Stimulated activated CD4-positive, alpha-beta T cell treated with anti-CD3 and anti-CD28 coated beads, TNF-alpha, amount 100 ng/mL, for 1 hour (primary cell): ENCODE results near the gene ANAPC13.
A peak's percentile ranks its signal among the peaks of the same experiment; 100 is the strongest.

ENCODE experiments used
- DNase-seq, 3 donors: peaks; one replicate each; pipeline ENCODE4 v3.0.0-alpha.2; 2020; ENCODE audit warnings: low read depth in 3 of 3, low spot score in 1 of 3

Gene ANAPC13

GRCh38 chr3:134485718-134486576 lies at the start of gene ANAPC13, which contains the start of gene CEP63:
TSS of gene ANAPC13 (minus strand) at chr3:134485985. CDS start at chr3:134482904, 3,081 bp downstream.
TSS of gene CEP63 (plus strand) at chr3:134486057. CDS start at chr3:134495321, 9,264 bp downstream.
- peak; percentile 80 to 83 (median 82) for DNase-seq

- DNase-seq, result no peak
Measured at GRCh38 chr3:134535186-134535970, 49.6 kb upstream of the ANAPC13 start.

- DNase-seq, result no peak
Measured at GRCh38 chr3:134533493-134533892, 47.7 kb upstream of the ANAPC13 start.

- no peak for DNase-seq
Measured at GRCh38 chr3:134527538-134528186, 41.9 kb upstream of the ANAPC13 start.

GRCh38 chr3:134527037-134527436 lies 41.3 kb upstream of the ANAPC13 start:
- DNase-seq, result no peak

- no peak for DNase-seq
Measured at GRCh38 chr3:134526319-134526718, 40.5 kb upstream of the ANAPC13 start.

GRCh38 chr3:134525293-134525692 lies 39.5 kb upstream of the ANAPC13 start:
- DNase-seq, result no peak

GRCh38 chr3:134522541-134522940 lies 36.8 kb upstream of the ANAPC13 start:
- DNase-seq, result no peak

- no peak for DNase-seq
Measured at GRCh38 chr3:134517791-134518190, 32.0 kb upstream of the ANAPC13 start.

GRCh38 chr3:134516905-134517304 lies 31.1 kb upstream of the ANAPC13 start:
- no peak for DNase-seq

GRCh38 chr3:134511500-134511899 lies 25.7 kb upstream of the ANAPC13 start:
- DNase-seq, result no peak

GRCh38 chr3:134505485-134505884 lies 19.7 kb upstream of the ANAPC13 start:
- DNase-seq, result no peak

- DNase-seq, result no peak
Measured at GRCh38 chr3:134504132-134504531, 18.3 kb upstream of the ANAPC13 start.

- DNase-seq, result no peak
Measured at GRCh38 chr3:134503266-134503665, 17.5 kb upstream of the ANAPC13 start.

- no peak for DNase-seq
Measured at GRCh38 chr3:134496471-134497071, 10.8 kb upstream of the ANAPC13 start.

GRCh38 chr3:134495980-134496379 lies 10.2 kb upstream of the ANAPC13 start:
- DNase-seq, result no peak

GRCh38 chr3:134494495-134494894 lies 8.7 kb upstream of the ANAPC13 start:
- DNase-seq, result no peak

- no peak for DNase-seq
Measured at GRCh38 chr3:134487406-134487805, 1.6 kb upstream of the ANAPC13 start.

- DNase-seq, result no peak
Measured at GRCh38 chr3:134486577-134487041, 824 bp upstream of the ANAPC13 start.

- DNase-seq, result no peak
Measured at GRCh38 chr3:134485075-134485717, 589 bp downstream of the ANAPC13 start.
